Ammon's horn (tissue), 1 donor: ENCODE results near the gene CCDC160.
A peak's percentile ranks its signal among the peaks of the same experiment; 100 is the strongest.
"Not testable (repeated sequence)": the region's sequence is repeated elsewhere in the genome, so short reads cannot be mapped to it uniquely, and the experiment has no call there.

ENCODE experiments used
- DNase-seq: peaks from one replicate; pipeline ENCODE4 v3.0.0-alpha.2; 2016; ENCODE audit warnings: low spot score

Gene CCDC160

DNA sequence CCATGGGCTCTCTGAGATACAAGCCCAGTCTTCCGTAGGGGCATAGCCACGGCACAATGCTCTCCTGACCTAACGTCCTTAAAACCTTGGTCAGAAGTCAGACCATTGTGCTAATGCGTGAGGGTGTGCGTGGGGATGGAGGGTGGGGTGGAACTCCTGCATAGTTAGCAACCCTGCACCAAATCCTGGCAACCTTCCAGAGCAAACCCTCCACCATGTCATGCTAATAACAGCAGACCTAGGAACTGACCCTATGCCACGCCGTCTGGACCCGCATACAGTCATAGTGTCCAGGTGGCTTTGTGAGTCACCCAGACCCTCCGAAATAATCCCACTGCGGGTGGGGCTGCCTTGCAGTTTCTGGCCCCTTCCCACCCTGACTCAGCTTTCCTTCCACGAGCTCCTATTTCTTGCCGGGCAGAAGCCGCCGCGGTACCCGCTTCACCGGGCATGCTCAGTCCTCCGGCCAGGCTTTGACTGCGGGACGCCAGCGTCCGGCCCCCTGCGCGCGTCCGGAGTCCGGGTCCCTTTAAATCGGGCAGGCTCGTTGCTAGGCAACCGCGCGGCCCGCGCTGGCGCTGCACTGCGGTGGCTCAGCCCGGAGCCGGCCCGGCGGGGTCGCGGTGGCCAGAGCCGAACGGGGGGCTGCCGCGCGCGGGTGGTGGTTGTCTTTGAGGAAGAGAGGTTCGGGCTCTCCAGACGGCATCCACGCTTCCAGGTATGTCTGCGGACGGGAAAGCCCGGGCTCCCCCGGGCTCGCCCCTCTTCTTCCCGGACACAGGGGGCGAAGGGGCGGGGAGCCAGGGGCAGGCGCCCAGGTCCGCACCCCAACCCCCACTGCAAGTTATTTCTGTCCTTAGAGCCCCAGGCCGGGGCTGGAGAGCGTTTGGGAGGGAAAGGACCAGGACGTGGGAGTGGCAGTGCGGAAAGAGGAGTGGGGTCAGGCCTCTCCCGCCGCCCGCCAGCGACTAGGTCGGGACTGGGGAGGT lies at the start of gene CCDC160:
CCDC160 (plus strand) TSS at position 557 of the 989 bp plus-strand sequence. CDS start 7,619 bp downstream, outside the sequence.
- peak; percentile 62 for DNase-seq

DNA sequence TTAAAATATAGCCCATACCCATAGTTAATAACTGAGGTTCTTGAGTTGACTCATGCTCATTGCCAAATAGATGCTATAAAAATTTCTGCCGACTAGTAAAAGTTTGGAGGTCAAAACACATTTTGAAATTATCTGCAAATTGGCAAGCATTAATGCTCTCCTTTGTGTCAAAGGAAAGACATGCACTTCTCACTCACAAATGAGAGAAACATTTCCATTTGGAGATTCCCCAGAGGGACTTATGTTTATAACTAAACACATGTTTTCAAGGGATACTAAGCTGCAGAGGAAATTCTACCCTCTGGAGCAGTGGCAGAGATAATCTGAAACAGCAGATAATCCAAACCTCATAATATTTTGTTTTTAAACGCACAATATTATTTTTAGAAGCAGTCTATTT lies 45.7 kb upstream of the CCDC160 start:
- no peak for DNase-seq

DNA sequence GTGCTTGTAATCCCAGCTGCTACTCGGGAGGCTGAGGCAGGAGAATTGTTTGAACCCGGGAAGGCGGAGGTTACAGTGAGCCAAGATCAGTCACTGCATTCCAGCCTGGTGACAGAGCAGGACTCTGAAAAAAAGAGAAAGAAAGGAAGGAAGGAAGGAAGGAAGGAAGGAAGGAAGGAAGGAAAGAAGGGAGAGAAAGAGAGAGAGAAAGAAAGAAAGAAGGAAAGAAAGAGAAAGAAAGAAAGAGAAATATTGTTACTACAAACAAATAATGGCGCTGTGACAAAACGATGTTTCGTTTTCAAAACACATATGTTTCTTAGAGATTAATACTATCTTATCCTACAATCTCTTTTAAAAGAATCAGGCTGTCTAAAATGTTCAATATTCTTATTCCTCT lies 42.1 kb upstream of the CCDC160 start:
- no peak for DNase-seq

DNA sequence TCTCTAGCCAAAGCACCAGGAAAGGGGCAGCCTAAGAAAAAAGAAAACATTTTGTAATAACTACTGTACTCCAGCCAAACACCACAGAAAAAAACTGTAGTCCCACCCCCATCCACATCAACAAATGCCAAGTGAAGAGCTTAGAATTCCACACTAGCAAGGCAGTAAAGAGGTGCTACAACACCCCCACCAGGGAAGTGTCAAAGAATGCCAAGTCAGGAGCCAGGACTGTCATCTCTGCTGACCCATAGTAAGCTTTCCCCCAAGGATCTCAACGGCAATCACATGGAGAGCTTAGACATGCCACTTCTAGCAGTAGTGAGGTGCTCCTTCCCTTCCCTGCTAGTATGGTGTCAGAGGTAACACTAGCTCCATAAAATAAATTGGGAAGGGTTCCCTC lies 34.4 kb upstream of the CCDC160 start:
- DNase-seq = no peak

DNA sequence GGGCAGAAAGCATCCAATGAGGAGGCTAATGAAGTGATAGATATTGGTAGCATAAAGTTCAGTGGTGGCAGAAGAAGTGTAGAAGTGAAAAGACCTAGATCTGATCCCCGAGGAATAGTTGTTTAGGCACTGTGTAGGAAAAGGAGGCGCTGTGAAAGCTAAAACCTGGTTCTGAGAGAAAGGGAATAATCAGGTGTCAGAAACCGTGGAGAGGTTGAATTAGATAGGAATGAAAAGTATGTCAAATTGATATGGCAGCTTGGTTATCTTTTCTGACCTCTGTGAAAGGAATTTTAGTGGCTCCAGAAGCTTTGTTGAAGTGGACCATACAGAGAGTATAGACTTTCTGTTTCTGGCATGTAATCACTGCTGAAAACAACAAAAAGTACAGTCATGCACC lies 30.8 kb upstream of the CCDC160 start:
- no peak for DNase-seq

DNA sequence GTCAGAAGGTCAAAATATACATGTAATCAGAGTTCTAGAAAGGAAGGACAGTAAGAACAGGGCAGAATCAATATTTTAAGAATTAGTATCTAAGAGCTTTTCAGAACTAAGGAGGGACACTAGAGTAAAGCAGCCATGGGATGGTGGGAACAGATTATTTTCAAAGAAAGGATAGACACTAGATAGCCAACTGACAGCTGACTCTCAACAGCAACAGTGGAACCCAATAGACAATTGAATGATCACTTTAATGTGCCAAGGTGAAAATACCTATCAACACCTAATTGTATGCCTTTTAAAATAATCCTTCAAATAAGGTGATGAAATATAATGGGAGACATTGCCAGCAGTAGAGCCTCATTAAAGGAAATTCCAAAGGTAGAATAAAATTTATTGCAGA lies 26.5 kb upstream of the CCDC160 start:
- no peak for DNase-seq

DNA sequence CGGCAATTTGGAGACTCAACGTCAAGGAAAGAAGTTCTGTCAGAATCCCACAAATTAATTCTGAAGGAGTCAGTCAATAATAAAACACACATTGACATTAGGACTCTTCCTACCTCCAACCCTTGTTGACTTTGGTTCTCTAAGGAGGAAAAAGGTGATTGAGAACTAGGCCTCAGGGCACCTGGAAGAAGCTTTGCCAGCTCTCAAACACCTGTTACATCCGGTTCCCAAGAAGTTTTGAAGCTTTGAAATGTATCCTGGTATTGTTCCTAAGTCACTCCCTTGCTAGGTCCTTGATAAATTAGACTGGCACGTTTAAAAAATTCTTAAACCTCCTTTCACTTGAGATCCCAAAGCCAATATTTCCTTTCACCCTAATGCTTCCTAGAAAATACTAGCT lies 1.7 kb upstream of the CCDC160 start:
- no peak for DNase-seq

DNA sequence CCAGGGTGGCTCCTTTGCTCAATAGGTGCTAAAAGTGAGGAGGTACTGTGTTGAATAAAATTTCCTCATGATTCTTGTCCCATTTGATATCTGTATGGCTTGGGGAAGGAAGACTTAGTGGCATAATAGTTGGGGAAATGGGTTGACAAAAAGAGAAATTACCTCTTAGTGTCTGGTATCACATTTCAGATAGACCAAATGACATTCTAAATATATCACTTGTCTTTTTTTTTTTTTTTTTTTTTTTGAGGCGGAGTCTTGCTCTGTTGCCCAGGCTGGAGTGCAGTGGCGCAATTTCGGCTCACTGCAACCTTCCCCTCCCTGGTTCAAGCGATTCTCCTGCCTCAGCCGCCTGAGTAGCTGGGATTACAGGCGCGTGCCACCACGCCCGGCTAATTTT lies 1.2 kb downstream of the CCDC160 start:
- not testable (repeated sequence) for DNase-seq

DNA sequence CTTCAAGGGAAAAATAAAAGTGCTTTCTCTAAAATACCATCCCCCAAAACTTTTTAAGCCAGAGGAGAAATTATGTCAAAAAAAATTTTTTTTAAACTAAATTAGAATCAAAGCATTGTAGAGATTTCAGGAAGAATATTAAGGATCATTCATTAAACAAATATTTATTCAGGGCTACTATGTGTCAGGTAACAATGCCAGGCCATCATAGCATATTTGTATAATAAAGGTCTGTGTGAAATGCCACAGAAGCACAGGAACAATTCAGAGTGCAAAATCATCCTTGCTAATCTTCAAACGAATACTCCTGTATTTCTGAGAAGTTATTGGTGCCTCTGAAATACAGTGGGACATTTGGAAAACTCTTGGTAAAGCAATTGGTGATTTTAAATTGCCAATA lies 2.0 kb downstream of the CCDC160 start:
- DNase-seq = no peak

DNA sequence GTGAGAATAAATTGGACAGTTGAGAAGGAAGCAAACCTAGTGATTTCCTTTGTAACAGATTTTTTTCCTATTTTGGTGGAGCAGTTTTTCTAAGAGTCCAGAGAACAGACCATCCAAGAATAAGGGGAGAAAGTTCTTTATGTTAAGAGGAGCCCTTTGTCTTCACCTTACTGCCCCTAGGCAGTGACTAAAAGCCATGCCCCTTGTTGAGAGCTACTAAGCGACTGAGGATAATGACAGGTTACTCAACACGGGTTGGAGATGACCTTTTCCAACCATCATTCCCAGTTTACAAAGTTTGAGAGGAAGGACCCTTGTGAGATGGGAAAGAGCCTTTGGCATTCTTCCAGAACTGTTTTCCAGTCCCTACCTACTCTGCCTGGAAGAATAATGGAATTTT lies 3.2 kb downstream of the CCDC160 start:
- DNase-seq = no peak

DNA sequence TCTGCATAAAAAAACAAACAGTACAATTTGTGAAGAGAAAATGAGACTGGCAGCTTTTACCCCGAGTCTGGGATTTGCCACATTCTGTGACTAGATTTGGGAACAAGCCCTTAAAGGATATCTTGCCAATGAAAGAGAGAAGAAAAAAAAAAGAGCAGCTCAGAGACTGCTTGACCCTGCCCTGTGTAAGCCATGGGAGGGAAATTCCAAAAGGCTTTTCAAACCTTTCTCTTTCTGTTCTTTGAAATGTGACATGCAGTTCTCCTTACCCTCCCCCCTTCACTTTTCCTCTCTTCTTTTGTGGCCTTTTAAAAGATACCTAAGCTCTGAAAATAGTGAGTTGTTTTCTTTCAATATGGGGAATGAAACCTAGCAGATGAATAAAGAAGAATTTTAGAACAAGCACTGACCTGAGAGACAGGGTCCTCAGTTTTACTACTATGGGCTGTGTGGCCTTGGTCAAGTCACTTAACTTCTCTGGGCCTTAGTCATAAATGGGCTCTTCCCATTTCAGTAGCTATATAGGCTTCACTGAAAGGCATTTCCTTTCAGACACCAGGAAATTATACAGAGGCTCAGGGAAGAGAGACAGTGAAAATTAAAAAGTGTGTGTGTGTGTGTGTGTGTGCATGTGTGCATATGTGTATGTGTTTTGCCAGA lies 5.1 kb downstream of the CCDC160 start:
- no peak for DNase-seq

DNA sequence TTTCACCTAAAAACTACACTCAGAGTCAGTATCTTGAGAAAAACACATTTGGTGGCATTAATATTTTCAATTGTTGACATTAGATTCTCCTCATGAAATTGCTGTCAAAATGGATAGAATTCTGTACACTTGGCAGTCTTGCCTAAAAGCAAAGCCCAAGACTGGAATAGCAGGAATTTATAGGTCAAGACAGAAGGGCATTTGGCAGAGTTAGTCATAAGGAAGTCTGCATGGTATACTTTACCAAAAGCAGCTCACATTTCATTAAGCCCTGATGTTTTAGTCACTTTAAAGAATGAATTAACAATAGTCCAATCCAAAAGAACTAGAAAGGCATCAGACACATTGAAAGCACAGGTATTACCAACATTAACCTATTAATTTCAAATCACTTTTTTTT lies 7.1 kb downstream of the CCDC160 start:
- no peak for DNase-seq

DNA sequence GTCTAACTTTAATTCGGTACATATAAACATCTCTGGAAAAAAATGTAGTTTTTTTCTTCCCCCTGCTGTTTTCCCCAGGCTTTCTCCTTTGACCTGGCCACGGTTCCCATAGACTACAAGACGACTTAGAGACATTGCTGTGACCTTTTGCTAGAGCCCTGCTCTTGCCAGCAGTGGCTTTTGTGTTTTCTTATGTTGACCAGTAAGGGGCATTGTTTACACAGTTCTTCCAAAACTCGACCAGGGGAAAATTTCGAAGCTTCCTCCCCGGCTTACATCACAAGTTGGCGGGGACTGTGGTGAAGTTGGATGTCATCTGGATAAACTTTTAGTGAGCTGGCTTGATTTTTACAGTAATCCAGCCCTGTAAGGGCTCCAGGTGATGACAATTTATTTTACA lies 9.3 kb downstream of the CCDC160 start:
- DNase-seq = peak; percentile 18

DNA sequence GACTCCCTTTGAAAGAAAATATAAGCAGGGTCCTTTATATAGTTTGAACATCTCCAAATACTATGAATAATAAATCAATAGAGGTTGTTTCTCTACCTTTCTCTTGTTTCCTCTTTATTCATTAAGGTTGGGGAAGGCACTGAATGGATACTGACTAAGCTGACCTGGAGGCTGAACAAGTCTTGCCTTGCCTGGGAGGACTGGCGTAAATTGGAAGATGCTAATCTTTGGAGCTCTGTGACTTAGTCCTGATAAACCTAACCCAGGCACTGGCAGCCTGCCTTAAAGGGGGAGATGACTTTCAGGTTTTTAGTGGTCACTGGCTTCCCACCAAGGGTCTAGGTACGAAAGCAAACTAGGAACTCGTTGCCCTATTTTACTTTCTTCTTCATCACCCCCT lies 10.5 kb downstream of the CCDC160 start:
- no peak for DNase-seq

DNA sequence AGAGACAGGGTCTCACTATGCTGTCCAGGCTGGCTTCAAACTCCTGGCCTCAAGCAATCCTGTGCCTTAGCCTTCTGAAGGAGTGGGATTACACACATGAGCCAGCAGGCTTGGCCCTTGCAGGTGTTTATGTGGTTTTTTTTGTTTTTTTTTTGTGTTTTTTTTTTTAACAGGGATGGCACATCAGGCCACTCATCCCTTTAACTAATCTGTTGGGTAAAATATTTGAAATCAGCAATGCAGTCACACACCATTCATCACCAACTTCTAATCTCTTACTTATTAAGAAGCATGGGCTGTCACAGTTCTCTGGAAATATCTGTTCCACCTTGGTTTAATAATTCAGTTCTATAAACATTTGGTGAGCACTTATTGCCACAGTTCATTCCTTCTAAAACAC lies 12.3 kb downstream of the CCDC160 start:
- no peak for DNase-seq

DNA sequence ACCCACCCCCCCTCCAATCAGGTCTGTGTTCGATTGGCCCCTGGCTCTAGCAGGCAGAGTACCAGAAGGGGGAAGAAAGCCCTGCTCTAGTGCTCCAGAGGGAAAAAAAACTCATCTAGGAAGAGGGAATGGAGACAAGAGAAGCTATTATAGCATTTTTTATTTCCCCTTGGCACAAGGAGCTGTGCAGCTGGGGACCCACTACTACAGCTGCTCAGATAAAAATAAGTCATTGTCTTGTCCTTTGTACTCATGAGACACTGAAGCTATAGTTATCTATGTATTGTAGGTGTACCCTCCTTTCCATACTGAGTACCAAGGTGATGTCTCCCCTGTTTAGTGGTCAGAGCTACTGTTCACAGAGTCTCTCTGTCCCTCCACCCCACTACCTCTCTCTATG lies 14.3 kb downstream of the CCDC160 start:
- DNase-seq = peak; percentile 53

DNA sequence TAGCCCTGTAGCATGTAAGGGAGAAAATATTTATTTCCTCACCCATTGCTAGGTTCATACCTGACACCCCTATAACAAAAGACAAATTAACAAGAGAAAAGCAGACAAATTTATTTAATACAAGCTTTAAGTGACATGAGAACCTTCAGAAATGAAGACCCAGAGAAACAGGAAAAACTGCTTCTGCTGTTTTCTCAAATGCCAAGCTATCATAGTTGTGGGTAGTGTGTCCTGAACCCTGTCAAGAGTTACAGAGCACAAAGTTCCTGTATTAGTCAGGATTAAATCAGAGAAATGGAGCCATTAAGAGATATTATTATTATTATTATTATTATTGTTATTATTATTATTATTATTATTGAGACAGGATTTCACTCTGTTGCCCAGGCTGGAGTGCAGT lies 17.5 kb downstream of the CCDC160 start:
- DNase-seq = no peak

DNA sequence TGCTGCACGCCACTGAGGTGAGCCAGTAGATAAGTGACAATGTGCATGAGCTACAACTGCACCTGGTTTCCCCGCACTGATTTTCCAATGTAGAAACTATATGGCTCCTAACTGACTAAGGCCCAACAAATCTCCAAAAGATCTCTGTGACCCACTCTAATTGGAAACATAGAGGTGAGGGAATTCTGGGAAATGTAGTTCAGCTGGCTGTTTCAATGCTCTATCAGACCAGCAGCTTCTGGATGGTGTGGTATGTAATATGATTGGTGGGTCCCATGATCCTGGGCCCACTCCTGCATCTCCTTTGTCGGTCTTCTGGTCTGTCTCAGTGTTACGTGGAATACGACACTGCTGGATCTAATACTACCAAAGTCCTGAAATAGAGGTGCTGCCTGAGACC lies 18.6 kb downstream of the CCDC160 start:
- no peak for DNase-seq

DNA sequence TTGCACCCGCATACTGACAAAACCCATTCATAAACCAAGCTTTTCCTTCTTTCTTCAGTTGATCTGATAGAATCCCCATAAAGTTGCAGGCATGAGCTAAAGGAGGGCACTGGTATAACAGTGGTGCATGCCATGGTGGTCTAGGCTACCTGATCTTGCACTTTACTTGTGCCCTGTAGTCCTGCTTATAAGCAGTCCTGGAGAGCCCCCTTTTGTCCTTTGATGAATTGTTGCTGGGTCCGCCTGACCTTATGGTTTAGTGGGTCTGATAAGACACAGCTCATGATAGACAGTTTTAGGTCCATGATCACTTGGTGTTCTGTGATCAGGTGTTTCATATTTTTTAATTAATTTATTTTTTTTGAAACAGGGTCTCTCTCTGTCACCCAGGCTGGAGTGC lies 19.7 kb downstream of the CCDC160 start:
- DNase-seq = no peak

DNA sequence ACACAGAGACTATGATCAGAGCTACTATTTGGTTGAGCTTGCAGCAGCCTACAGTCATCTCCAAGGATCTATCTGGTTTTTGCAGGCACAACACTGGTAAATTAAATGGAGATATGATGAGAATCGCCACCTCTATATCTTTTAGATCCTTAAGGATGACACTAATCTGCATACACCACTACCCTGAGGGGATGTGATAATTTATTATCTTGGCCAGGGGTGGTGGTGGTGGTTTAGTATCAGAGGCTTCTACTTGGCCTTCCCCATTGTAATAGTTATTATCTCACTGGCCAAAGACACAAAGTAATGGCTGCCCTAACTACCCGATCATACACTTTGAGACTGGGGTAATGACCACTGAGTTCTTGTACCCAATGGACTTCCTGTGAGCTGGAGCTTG lies 21.2 kb downstream of the CCDC160 start:
- DNase-seq = no peak

DNA sequence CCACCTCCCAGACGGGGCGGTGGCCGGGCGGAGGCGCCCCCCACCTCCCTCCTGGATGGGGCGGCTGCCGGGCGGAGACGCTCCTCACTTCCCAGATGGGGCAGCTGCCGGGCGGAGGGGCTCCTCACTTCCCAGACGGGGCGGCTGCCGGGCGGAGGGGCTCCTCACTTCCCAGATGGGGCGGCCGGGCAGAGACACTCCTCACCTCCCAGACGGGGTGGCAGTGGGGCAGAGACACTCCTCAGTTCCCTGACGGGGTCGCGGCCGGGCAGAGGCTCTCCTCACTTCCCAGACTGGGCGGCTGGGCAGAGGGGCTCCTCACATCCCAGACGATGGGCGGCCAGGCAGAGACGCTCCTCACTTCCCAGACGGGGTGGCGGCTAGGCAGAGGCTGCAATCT lies 49.0 kb downstream of the CCDC160 start:
- DNase-seq = not testable (repeated sequence)

DNA sequence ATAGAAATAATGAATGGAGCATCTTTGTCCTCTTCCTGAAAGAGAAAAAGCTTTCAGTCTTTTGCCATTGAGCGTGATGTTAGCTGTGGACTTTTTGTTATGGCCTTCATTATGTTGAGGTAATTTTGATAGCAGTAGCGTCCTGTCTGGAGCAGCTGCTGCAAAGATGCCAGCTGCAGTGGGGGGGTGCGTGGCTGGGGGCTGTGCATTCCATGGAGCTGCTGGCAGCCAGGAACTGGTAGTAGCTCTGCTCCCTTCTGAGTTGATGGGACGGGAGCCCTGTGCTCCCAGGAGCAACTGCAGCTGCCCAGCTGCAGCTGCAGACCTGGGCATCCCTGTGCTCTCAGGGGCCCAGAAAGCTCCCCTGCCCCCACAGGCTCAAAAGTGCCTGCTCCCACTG lies 50.4 kb downstream of the CCDC160 start:
- DNase-seq = no peak

DNA sequence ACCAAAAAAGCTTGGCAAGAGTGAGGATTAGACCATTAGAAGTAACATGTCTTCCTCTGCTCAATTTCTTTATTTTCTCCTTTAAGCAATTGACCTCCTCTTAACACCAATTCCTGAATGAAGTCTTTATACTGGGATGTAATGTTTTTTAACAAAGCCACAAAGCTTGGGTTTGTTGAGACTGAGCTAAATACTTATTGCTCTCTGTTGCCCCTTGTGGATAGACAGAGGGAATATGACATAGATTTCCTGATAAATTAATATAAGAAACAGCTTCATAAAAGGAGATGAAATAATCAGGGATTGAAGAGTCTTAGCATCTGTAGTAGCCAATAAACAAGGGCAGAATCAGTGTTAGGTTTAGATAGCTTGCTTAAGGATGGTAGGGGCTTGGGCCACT lies 57.6 kb downstream of the CCDC160 start:
- DNase-seq = peak; percentile 5
